ENCODE measurements around the gene PRDM16.

GRCh38 chr1:3196577-3197245, 127.7 kb downstream of the PRDM16 start:
- TF ChIP-seq, protein P1, sequence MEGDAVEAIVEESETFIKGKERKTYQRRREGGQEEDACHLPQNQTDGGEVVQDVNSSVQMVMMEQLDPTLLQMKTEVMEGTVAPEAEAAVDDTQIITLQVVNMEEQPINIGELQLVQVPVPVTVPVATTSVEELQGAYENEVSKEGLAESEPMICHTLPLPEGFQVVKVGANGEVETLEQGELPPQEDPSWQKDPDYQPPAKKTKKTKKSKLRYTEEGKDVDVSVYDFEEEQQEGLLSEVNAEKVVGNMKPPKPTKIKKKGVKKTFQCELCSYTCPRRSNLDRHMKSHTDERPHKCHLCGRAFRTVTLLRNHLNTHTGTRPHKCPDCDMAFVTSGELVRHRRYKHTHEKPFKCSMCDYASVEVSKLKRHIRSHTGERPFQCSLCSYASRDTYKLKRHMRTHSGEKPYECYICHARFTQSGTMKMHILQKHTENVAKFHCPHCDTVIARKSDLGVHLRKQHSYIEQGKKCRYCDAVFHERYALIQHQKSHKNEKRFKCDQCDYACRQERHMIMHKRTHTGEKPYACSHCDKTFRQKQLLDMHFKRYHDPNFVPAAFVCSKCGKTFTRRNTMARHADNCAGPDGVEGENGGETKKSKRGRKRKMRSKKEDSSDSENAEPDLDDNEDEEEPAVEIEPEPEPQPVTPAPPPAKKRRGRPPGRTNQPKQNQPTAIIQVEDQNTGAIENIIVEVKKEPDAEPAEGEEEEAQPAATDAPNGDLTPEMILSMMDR (IDR thresholded peaks at IDR 0.05), result no peak
- no peak for TF ChIP-seq POLR2A (IDR thresholded peaks at IDR 0.05)
- TF ChIP-seq POLR2AphosphoS5 (IDR thresholded peaks at IDR 0.05), result no peak
- TF ChIP-seq EP300 (IDR thresholded peaks at IDR 0.05), result no peak
